GM18498 (cell line): ENCODE results near the gene TMEM219.

Source experiments
- ATAC-seq: cut with Tn5 transposase; IDR thresholded peaks from one replicate; pipeline ENCODE4 v1.9.1; 2021; ENCODE audit warnings: mild to moderate bottlenecking, moderate library complexity; ENCODE audit not compliant: unreplicated experiment

The TMEM219 gene

GRCh38 chr16:29994600-29995323, 32.9 kb downstream of the TMEM219 start:
- ATAC-seq, result no peak

DNA sequence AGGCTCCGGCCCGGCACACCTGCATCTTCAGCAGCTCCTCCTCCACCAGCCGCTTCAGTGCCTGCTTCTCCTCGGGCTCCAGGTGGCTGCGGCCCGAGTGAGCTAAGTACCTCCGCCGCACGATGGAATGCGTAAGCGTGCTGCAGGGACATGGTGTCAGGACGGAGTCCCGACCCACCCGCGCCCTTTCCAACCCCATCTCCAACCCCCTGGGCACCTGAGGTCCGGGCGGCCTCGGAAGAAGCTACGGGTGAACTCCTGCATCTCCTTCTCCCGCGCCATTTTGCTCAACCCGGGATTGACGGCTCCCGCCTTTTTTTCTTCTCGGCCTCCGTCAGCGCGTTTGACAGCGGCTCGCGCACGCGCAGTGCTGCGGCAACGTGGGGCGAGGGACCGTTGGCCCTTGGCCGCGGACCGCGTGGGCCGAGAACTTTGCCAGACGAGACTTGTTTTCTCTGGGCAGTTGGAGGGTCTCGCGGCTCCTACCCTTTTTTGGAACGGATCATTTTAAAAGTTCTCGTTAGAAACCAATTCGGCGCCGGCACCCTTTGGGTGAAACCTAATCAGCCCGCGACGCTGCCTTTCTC, 33.5 kb downstream of the TMEM219 start, which contains the start of gene HIRIP3:
Gene HIRIP3 (minus strand): TSS at position 294 of the 587 bp plus-strand sequence. CDS start 12 bp downstream, at position 282.
- peak; percentile 54 for ATAC-seq

- peak; percentile 91 for ATAC-seq
Observed at GRCh38 chr16:29995911-29996765, 34.3 kb downstream of the TMEM219 start, which contains the start of gene INO80E. TSS of gene INO80E (plus strand) at chr16:29996241. CDS start at chr16:29996311, 70 bp downstream.

- ATAC-seq, result no peak
Observed at GRCh38 chr16:29996766-29997250, 34.9 kb downstream of the TMEM219 start.

GRCh38 chr16:29999605-30000004, 37.7 kb downstream of the TMEM219 start:
- no peak for ATAC-seq

DNA sequence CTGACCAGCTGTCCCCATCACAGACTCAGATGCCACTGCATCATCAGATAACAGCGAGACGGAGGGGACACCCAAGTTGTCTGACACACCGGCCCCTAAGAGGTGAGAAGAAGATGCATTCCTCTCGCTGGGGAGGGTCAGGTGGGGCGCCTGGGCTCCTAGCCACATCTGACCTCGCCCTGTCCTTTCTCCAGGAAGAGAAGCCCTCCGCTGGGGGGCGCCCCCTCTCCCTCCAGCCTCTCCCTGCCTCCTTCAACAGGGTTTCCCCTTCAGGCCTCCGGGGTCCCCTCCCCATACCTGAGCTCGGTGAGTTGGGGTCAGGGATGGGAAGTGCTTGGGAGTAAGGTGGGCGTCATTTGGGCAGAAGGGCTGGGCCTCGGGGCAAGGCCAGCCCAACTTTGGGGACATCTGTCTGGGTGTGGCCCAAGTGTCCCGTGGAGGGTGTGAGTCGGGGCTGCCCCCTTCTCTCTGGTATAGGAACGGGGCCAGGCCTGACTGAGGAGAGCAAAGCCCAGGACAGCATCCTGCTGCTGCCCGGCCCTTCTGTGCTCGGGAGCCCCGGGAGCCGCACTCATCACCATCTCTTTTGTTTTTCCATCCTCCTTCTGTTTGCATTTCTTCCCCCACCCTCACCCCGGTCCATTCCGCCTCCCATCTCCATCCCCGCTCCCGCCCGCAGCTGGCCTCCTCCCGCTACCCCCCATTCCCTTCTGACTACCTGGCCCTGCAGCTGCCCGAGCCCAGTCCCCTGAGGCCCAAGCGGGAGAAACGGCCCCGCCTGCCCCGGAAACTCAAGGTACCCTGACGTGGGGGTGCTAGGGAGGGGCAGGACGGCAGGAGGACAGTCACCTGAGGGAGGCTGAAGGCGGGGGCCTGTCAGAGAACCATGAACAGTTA, 39.1 kb downstream of the TMEM219 start:
- ATAC-seq, result no peak

GRCh38 chr16:30002614-30003346, 40.9 kb downstream of the TMEM219 start:
- ATAC-seq, result no peak

GRCh38 chr16:30003670-30004423, 42.0 kb downstream of the TMEM219 start:
- ATAC-seq, result no peak

GRCh38 chr16:30004424-30004776, 42.5 kb downstream of the TMEM219 start:
- no peak for ATAC-seq

DNA sequence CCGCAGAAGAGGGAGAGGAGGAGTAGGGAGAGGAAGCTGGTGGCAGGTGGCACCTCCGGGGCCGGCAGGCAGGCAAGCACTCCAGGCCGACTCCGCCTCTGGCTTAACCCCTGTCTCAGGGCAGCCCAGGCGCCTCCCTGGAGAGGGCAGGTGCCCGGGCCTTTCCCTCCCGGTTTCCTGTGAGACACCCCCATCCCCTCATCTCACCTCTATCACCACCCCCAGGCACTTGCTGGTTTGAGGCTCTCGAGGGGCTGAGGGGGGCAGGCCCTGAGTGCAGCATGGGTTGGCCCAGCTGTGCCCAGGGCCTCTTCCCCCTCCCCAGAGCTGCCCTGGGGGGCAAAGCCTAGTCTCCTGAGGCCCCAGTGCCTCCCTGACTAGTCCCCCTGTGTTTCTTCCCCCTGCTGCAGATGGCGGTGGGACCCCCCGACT, 42.9 kb downstream of the TMEM219 start:
- ATAC-seq, result no peak

- ATAC-seq, result no peak
Observed at GRCh38 chr16:30005341-30006094, 43.6 kb downstream of the TMEM219 start.

DNA sequence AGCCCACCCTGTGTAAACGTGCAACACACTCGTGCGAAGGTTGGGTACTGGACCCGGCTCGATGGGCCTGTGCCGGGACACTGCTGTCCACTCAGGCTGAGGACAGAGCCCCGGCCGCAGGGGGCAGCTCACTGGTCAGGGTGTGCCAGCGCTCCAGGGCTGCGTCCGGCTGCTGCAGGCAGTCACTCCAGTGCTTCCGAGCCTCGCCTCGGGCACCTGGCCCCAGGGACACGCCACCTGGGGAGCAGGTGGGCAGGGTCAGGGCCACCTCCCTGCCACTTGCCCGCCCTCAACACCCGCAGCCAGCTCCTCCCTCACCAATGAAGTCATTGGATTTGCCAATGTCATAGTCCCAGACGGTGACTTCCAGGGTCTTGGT, 44.2 kb downstream of the TMEM219 start:
- no peak for ATAC-seq

GRCh38 chr16:30006659-30007377, 44.9 kb downstream of the TMEM219 start:
- ATAC-seq, result no peak

DNA sequence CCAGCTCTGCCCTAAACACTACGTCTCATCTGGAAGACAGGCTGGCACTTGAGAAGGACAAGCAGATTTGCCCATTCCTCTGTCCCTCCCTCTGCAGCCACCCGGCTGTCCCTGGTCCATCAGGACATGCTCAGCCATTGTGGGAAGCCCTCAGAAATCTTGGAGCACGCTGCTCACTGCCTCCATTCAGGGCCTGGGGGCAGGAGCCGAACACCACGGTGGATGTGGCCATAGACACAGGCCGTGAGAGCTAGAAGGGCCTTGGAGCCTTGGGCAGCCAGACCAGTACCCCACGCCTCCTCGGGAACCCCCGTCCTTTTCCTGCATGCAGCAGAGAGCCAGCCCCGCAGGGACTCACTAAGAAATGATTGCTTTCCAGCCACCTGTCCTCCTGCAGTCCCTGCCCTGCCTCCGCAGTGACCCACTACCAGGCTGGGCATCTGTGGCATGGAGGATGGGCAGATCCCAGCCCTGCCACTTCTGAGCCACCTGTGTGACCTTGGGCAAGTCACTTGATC, 45.6 kb downstream of the TMEM219 start:
- ATAC-seq, result no peak

DNA sequence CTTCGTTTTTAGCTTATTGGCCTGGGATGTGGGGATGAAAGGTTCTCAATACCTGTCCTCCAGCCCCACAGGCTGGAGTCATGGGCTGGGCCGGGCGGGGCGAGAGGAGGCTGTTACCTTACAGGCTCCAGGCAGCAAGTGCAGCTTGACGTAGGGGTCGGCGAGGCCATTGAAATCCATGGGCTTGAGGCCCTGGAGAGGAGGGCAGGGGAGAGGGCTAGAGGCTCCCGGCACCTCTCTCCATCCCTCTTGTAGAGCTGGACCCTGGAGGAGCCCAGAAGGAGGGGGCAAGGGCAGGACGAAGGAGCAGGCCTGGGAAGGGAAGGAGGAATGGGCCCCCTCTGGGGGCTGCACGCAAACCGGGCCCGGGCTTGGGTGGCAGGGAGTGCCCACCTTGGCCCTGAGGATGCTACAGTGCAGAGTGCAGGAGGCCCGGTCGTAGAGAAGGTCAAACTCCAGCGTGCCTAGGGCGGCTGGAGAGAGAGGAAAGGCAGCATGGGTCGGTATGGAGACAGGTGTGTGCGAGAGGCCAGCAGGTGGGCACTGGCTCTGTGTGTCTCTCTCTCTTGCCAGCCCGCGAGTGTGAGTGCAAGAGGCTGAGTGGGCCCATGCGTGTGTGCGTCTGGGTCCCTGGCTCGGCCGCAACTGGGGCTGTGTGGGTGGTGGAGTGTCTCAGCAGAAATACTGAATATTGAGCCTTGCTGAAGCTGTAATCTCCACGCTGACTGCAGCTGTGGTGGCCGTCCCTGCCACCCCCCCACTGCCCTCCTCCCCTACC, 47.4 kb downstream of the TMEM219 start:
- no peak for ATAC-seq

GRCh38 chr16:30009990-30010843, 48.3 kb downstream of the TMEM219 start:
- no peak for ATAC-seq
